Gastroesophageal sphincter (tissue), 3 donors: Measurements from ENCODE around the gene ZC3H12C.

Source experiments
- EP300 ChIP-seq: sonication (generic); formaldehyde crosslinking; IDR thresholded peaks from one replicate; pipeline ENCODE4 v1.6.1; 2017; ENCODE audit warnings: antibody characterized with exemption, mild to moderate bottlenecking
- POLR2A ChIP-seq, 2 donors: fragments of 450-650 bp; IDR thresholded peaks; one replicate each; pipeline ENCODE4 v1.6.1; 2017; ENCODE audit warnings: antibody characterized with exemption in 2 of 2, mild to moderate bottlenecking in 2 of 2, moderate library complexity in 1 of 2
- POLR2AphosphoS5 ChIP-seq: sonication (generic); formaldehyde crosslinking; IDR thresholded peaks from one replicate; pipeline ENCODE4 v1.6.1; 2017; ENCODE audit warnings: antibody characterized with exemption
- TF ChIP-seq, protein P1 (sequence below), 4 experiments: fragments of 200-600 bp in 2 of 4; fragments of 450-650 bp in 2 of 4; sonication (generic) in 1 of 4; IDR thresholded peaks; one replicate each; pipeline ENCODE4 v1.5.1; 2017 to 2019; ENCODE audit warnings: antibody characterized with exemption in 4 of 4, mild to moderate bottlenecking in 2 of 4, moderate library complexity in 2 of 4

DNA sequence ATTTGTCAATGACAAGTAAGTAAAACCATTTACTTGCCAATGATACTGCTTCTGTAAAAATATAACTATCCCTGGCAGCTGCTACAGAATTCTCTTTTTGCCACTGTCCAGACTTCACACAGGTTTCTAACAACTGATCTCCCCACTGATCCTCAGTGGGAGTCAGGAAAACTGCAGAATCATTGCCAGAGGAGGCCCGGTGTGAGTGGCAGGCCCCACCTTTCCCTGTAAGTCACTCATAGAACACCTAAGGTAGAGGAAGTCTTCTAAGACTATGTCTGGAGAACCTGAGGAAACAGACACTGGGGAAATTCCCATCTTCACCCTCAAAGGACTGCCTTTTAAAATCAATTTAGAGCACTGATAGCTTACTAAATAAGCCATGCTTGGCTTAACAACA lies 66.3 kb downstream of the ZC3H12C start:
- no peak for TF ChIP-seq POLR2A (IDR thresholded peaks at IDR 0.05)
- TF ChIP-seq POLR2AphosphoS5: no peak
- TF ChIP-seq, protein P1, sequence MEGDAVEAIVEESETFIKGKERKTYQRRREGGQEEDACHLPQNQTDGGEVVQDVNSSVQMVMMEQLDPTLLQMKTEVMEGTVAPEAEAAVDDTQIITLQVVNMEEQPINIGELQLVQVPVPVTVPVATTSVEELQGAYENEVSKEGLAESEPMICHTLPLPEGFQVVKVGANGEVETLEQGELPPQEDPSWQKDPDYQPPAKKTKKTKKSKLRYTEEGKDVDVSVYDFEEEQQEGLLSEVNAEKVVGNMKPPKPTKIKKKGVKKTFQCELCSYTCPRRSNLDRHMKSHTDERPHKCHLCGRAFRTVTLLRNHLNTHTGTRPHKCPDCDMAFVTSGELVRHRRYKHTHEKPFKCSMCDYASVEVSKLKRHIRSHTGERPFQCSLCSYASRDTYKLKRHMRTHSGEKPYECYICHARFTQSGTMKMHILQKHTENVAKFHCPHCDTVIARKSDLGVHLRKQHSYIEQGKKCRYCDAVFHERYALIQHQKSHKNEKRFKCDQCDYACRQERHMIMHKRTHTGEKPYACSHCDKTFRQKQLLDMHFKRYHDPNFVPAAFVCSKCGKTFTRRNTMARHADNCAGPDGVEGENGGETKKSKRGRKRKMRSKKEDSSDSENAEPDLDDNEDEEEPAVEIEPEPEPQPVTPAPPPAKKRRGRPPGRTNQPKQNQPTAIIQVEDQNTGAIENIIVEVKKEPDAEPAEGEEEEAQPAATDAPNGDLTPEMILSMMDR (IDR thresholded peaks at IDR 0.05): no peak
- TF ChIP-seq EP300: no peak
